NCI-H1048 (cell line): ENCODE data around the gene TMEFF1.

ENCODE experiments used
- DNase-seq: peaks from one replicate; lab custom pipeline; 2025; lab: John Stamatoyannopoulos, UW

TMEFF1 gene

GRCh38 chr9:100448266-100448665 lies 24.7 kb upstream of the TMEFF1 start:
- DNase-seq: no peak

- DNase-seq: no peak
Observed at GRCh38 chr9:100449420-100449819, 23.5 kb upstream of the TMEFF1 start.

- no peak for DNase-seq
Observed at GRCh38 chr9:100452894-100453293, 20.1 kb upstream of the TMEFF1 start.

- no peak for DNase-seq
Observed at GRCh38 chr9:100455470-100455869, 17.5 kb upstream of the TMEFF1 start.

- no peak for DNase-seq
Observed at GRCh38 chr9:100457517-100457916, 15.4 kb upstream of the TMEFF1 start.

GRCh38 chr9:100459963-100460362 lies 13.0 kb upstream of the TMEFF1 start:
- no peak for DNase-seq

GRCh38 chr9:100465274-100465673 lies 7.7 kb upstream of the TMEFF1 start:
- no peak for DNase-seq

- no peak for DNase-seq
Observed at GRCh38 chr9:100465761-100466160, 7.2 kb upstream of the TMEFF1 start.

GRCh38 chr9:100466171-100466828 lies 6.6 kb upstream of the TMEFF1 start:
- DNase-seq: no peak

GRCh38 chr9:100466829-100467221 lies 6.1 kb upstream of the TMEFF1 start:
- DNase-seq: no peak

GRCh38 chr9:100468041-100468440 lies 4.9 kb upstream of the TMEFF1 start:
- no peak for DNase-seq

GRCh38 chr9:100472268-100472667 lies 681 bp upstream of the TMEFF1 start:
- DNase-seq: no peak

- no peak for DNase-seq
Observed at GRCh38 chr9:100473276-100474081, 530 bp downstream of the TMEFF1 start.

- DNase-seq: no peak
Observed at GRCh38 chr9:100474082-100474923, 1.4 kb downstream of the TMEFF1 start.

GRCh38 chr9:100474924-100475276 lies 2.0 kb downstream of the TMEFF1 start:
- DNase-seq: no peak

GRCh38 chr9:100477241-100477640 lies 4.3 kb downstream of the TMEFF1 start:
- no peak for DNase-seq

GRCh38 chr9:100478192-100478591 lies 5.2 kb downstream of the TMEFF1 start:
- DNase-seq: no peak

- DNase-seq: no peak
Observed at GRCh38 chr9:100479820-100480219, 6.9 kb downstream of the TMEFF1 start.

- DNase-seq: no peak
Observed at GRCh38 chr9:100485196-100485595, 12.2 kb downstream of the TMEFF1 start.

GRCh38 chr9:100486479-100487176 lies 13.7 kb downstream of the TMEFF1 start:
- no peak for DNase-seq

GRCh38 chr9:100488177-100488576 lies 15.2 kb downstream of the TMEFF1 start:
- DNase-seq: no peak

GRCh38 chr9:100489836-100490235 lies 16.9 kb downstream of the TMEFF1 start:
- DNase-seq: no peak
